Cerebellar cortex (tissue), 1 donor: ENCODE results near the gene GBX2.
"Not testable (repeated sequence)": the region's sequence is repeated elsewhere in the genome, so short reads cannot be mapped to it uniquely, and the experiment has no call there.

Experiments used
- DNase-seq: peaks from one replicate; pipeline ENCODE4 v3.0.0-alpha.2; 2015; ENCODE audit warnings: low spot score

GBX2 gene

GRCh38 chr2:236155406-236155805, 12.8 kb downstream of the GBX2 start:
- no peak for DNase-seq

- DNase-seq: no peak
Measured at GRCh38 chr2:236146436-236146835, 21.8 kb downstream of the GBX2 start.

GRCh38 chr2:236143811-236144210, 24.4 kb downstream of the GBX2 start:
- DNase-seq: no peak

GRCh38 chr2:236141616-236142015, 26.6 kb downstream of the GBX2 start:
- not testable (repeated sequence) for DNase-seq

- no peak for DNase-seq
Measured at GRCh38 chr2:236137066-236137465, 31.1 kb downstream of the GBX2 start.

GRCh38 chr2:236136538-236136937, 31.6 kb downstream of the GBX2 start:
- no peak for DNase-seq

GRCh38 chr2:236133410-236134012, 34.7 kb downstream of the GBX2 start:
- DNase-seq: no peak

- DNase-seq: no peak
Measured at GRCh38 chr2:236131073-236131692, 37.0 kb downstream of the GBX2 start.

GRCh38 chr2:236130349-236130998, 37.7 kb downstream of the GBX2 start:
- DNase-seq: no peak

GRCh38 chr2:236129935-236130334, 38.3 kb downstream of the GBX2 start:
- DNase-seq: no peak

GRCh38 chr2:236128321-236128720, 39.9 kb downstream of the GBX2 start:
- no peak for DNase-seq

- DNase-seq: no peak
Measured at GRCh38 chr2:236127010-236127409, 41.2 kb downstream of the GBX2 start.

- DNase-seq: no peak
Measured at GRCh38 chr2:236125541-236125940, 42.6 kb downstream of the GBX2 start.

- no peak for DNase-seq
Measured at GRCh38 chr2:236124182-236124893, 43.8 kb downstream of the GBX2 start.

- DNase-seq: no peak
Measured at GRCh38 chr2:236123716-236124115, 44.5 kb downstream of the GBX2 start.

GRCh38 chr2:236122236-236122635, 46.0 kb downstream of the GBX2 start:
- DNase-seq: no peak

GRCh38 chr2:236121546-236121945, 46.6 kb downstream of the GBX2 start:
- no peak for DNase-seq

GRCh38 chr2:236120829-236121228, 47.4 kb downstream of the GBX2 start:
- DNase-seq: no peak

GRCh38 chr2:236120141-236120601, 48.0 kb downstream of the GBX2 start:
- peak; percentile 87 for DNase-seq

GRCh38 chr2:236119476-236119875, 48.7 kb downstream of the GBX2 start:
- DNase-seq: no peak

GRCh38 chr2:236119003-236119402, 49.2 kb downstream of the GBX2 start:
- DNase-seq: no peak

GRCh38 chr2:236117861-236118269, 50.3 kb downstream of the GBX2 start:
- no peak for DNase-seq

GRCh38 chr2:236117401-236117800, 50.8 kb downstream of the GBX2 start:
- DNase-seq: no peak
